Measurements from ENCODE around the gene APLN.

APLN gene

DNA sequence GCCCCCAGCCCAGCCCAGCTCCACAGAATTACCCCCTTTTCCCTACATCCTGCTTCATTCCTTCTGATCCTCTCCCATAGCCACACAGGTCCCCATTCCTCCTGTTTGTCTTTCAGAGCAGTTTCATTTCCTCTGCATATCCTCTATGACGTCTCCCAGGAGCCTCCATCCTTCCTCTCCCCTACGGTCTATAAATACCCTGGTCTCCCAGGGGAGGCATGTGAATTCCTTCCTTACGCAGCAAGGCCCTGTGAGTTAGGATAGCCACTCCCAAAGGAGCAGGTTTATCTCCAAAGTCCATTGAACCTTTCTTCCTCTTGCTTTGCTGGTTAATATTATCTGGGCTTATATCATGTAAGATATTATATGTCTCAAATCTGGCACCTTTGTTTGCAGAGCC is 8.4 kb upstream of the APLN start:
- H3K4me1 ChIP-seq (ENCODE audit: control insufficient read depth in 2 of 2, insufficient read depth in 1 of 2, low read depth in 1 of 2, low read length in 2 of 2), result peaks cover 4% of the 10 kb centered on the region in 2 donors
- no peak overlapping the region for H4K91ac ChIP-seq (ENCODE audit: low read depth, low read length, poor library complexity)
- no peak overlapping the region for H3K18ac ChIP-seq (ENCODE audit: low read length)
- no peak overlapping the region for H2AFZ ChIP-seq (ENCODE audit: low read length)
- H3K27me3 ChIP-seq (ENCODE audit: control insufficient read depth in 3 of 3, insufficient read depth in 3 of 3, low read depth in 1 of 3, low read length in 3 of 3), result peaks cover 0 to 3% (median 0%) of the 10 kb centered on the region in 3 experiments
- H3K14ac ChIP-seq (ENCODE audit: low read length), result no peak overlapping the region
- WGBS, 2 donors (ENCODE audit: extremely low coverage in 2 of 2, insufficient read length in 2 of 2, insufficient replicate concordance in 1 of 2), result no CpG with 5 or more reads among the region's 3 CpGs
- no peak overlapping the region for H3K4me2 ChIP-seq (ENCODE audit: insufficient read depth, low read length, poor library complexity, severe bottlenecking)
- H3K4ac ChIP-seq (ENCODE audit: low read length), result no peak overlapping the region
- H3K79me1 ChIP-seq (ENCODE audit: low read depth, low read length), result no peaks in the 10 kb centered on the region
- DNase-seq (ENCODE audit: low spot score), result no peak
- no peak overlapping the region for H3K4me3 ChIP-seq (ENCODE audit: low read length in 2 of 2)
- no peak overlapping the region for H2BK12ac ChIP-seq (ENCODE audit: low read length)
- H3K36me3 ChIP-seq (replicated peaks in 1 of 2; ENCODE audit: control insufficient read depth in 2 of 2, insufficient read depth in 2 of 2, low read length in 2 of 2), result no peaks in the 10 kb centered on the region
- H3K27ac ChIP-seq (replicated peaks; ENCODE audit: low read length), result no peak overlapping the region
- no peak overlapping the region for H2BK15ac ChIP-seq (ENCODE audit: low read length)
- H3K23ac ChIP-seq (ENCODE audit: low read depth, low read length, poor library complexity), result no peak overlapping the region
- H2BK5ac ChIP-seq (ENCODE audit: low read length), result no peak overlapping the region
- no peak overlapping the region for H3K9ac ChIP-seq (ENCODE audit: low read depth, low read length, poor library complexity)
- H4K8ac ChIP-seq (ENCODE audit: low read depth, low read length), result no peak overlapping the region
- H2BK120ac ChIP-seq (ENCODE audit: low read depth, low read length), result no peak overlapping the region
- peaks cover 0 to 2% of the 10 kb centered on the region in 2 donors for H3K9me3 ChIP-seq (replicated peaks in 1 of 2; ENCODE audit: control insufficient read depth in 2 of 2, insufficient read depth in 1 of 2, low read depth in 1 of 2, low read length in 2 of 2)
- no peak overlapping the region for H2AK5ac ChIP-seq (ENCODE audit: low read depth, low read length)

DNA sequence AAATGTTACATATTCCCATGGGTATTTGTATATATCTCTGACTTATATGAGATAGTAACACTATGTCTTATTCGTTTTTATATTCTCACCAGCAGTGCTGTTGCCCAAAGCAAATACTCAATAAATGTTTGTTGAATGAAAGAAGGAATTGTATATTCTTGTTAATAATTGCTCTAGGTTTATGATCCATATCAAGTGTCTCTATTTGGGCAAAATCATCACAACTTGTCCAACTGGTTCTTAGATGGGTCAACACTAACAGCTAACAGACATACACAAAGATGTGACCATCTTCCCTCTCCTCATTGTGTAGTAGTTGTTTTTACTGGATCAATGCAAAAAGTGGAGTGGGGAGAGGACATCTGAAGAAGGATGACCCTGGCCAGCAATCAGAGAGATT is 6.6 kb upstream of the APLN start:
- no peak overlapping the region for H4K8ac ChIP-seq (ENCODE audit: low read depth, low read length)
- no peak for DNase-seq (ENCODE audit: low spot score)
- H3K79me1 ChIP-seq (ENCODE audit: low read depth, low read length), result no peaks in the 10 kb centered on the region
- no peak overlapping the region for H3K23ac ChIP-seq (ENCODE audit: low read depth, low read length, poor library complexity)
- peaks cover 3 to 4% of the 10 kb centered on the region in 2 donors for H3K4me1 ChIP-seq (ENCODE audit: control insufficient read depth in 2 of 2, insufficient read depth in 1 of 2, low read depth in 1 of 2, low read length in 2 of 2)
- H3K4me3 ChIP-seq (ENCODE audit: low read length in 2 of 2), result no peak overlapping the region
- H3K18ac ChIP-seq (ENCODE audit: low read length), result no peak overlapping the region
- no peak overlapping the region for H3K4me2 ChIP-seq (ENCODE audit: insufficient read depth, low read length, poor library complexity, severe bottlenecking)
- no CpG with 5 or more reads among the region's 1 CpG for WGBS, 2 donors (ENCODE audit: extremely low coverage in 2 of 2, insufficient read length in 2 of 2, insufficient replicate concordance in 1 of 2)
- no peak overlapping the region for H2AFZ ChIP-seq (ENCODE audit: low read length)
- no peak overlapping the region for H3K4ac ChIP-seq (ENCODE audit: low read length)
- H2BK120ac ChIP-seq (ENCODE audit: low read depth, low read length), result no peak overlapping the region
- H4K91ac ChIP-seq (ENCODE audit: low read depth, low read length, poor library complexity), result no peak overlapping the region
- no peak overlapping the region for H2BK15ac ChIP-seq (ENCODE audit: low read length)
- H3K9me3 ChIP-seq (replicated peaks in 1 of 2; ENCODE audit: control insufficient read depth in 2 of 2, insufficient read depth in 1 of 2, low read depth in 1 of 2, low read length in 2 of 2), result peaks cover 0 to 2% of the 10 kb centered on the region in 2 donors
- no peak overlapping the region for H2BK12ac ChIP-seq (ENCODE audit: low read length)
- H2BK5ac ChIP-seq (ENCODE audit: low read length), result no peak overlapping the region
- H3K27me3 ChIP-seq (ENCODE audit: control insufficient read depth in 3 of 3, insufficient read depth in 3 of 3, low read depth in 1 of 3, low read length in 3 of 3), result peaks cover 0 to 3% (median 0%) of the 10 kb centered on the region in 3 experiments
- no peak overlapping the region for H3K27ac ChIP-seq (replicated peaks; ENCODE audit: low read length)
- no peaks in the 10 kb centered on the region for H3K36me3 ChIP-seq (replicated peaks in 1 of 2; ENCODE audit: control insufficient read depth in 2 of 2, insufficient read depth in 2 of 2, low read length in 2 of 2)
- no peak overlapping the region for H3K14ac ChIP-seq (ENCODE audit: low read length)
- H3K9ac ChIP-seq (ENCODE audit: low read depth, low read length, poor library complexity), result no peak overlapping the region
- H2AK5ac ChIP-seq (ENCODE audit: low read depth, low read length), result no peak overlapping the region

DNA sequence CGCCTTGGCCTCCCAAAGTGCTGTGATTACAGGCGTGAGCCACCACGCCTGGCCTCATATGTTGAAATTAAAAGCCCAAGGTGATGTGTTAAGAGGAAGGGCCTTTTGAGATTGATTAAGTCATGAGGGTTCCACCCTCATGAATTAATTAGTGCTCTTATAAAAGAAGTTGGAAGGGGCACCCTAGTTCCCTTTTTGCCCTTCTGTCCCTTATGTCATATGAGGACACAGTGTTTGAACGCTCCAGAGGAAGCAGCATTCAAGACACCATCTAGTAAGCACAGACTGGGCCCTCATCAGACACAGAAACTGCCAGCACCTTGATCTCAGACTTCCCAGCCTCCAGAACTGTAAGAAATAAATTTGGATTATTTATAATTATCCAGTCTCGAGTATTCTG is 5.1 kb upstream of the APLN start:
- Histone ChIP-seq H2BK12ac (ENCODE audit: low read length) (no peak overlapping the region), H3K4me1 (ENCODE audit: control insufficient read depth in 2 of 2, insufficient read depth in 1 of 2, low read depth in 1 of 2, low read length in 2 of 2) (peaks cover 4% of the 10 kb centered on the region in 2 donors), H2AK5ac (ENCODE audit: low read depth, low read length) (no peak overlapping the region), H3K4me3 (ENCODE audit: low read length in 2 of 2) (no peak overlapping the region), H2AFZ (ENCODE audit: low read length) (no peak overlapping the region), H3K27me3 (ENCODE audit: control insufficient read depth in 3 of 3, insufficient read depth in 3 of 3, low read depth in 1 of 3, low read length in 3 of 3) (peaks cover 0 to 4% (median 3%) of the 10 kb centered on the region in 3 experiments), H3K4ac (ENCODE audit: low read length) (no peak overlapping the region), H3K9me3 (replicated peaks in 1 of 2; ENCODE audit: control insufficient read depth in 2 of 2, insufficient read depth in 1 of 2, low read depth in 1 of 2, low read length in 2 of 2) (peaks cover 0 to 2% of the 10 kb centered on the region in 2 donors), H3K36me3 (replicated peaks in 1 of 2; ENCODE audit: control insufficient read depth in 2 of 2, insufficient read depth in 2 of 2, low read length in 2 of 2) (no peaks in the 10 kb centered on the region), H3K23ac (ENCODE audit: low read depth, low read length, poor library complexity) (no peak overlapping the region), H3K18ac (ENCODE audit: low read length) (no peak overlapping the region), H2BK120ac (ENCODE audit: low read depth, low read length) (no peak overlapping the region), H3K4me2 (ENCODE audit: insufficient read depth, low read length, poor library complexity, severe bottlenecking) (no peak overlapping the region), H2BK5ac (ENCODE audit: low read length) (no peak overlapping the region), H4K91ac (ENCODE audit: low read depth, low read length, poor library complexity) (no peak overlapping the region), H4K8ac (ENCODE audit: low read depth, low read length) (no peak overlapping the region), H2BK15ac (ENCODE audit: low read length) (no peak overlapping the region), H3K79me1 (ENCODE audit: low read depth, low read length) (no peaks in the 10 kb centered on the region), H3K9ac (ENCODE audit: low read depth, low read length, poor library complexity) (no peak overlapping the region), H3K27ac (replicated peaks; ENCODE audit: low read length) (no peak overlapping the region), H3K14ac (ENCODE audit: low read length) (no peak overlapping the region)
- DNase-seq (ENCODE audit: low spot score), result no peak
- no CpG with 5 or more reads among the region's 5 CpGs for WGBS, 2 donors (ENCODE audit: extremely low coverage in 2 of 2, insufficient read length in 2 of 2, insufficient replicate concordance in 1 of 2)

GRCh38 chrX:129659141-129659540 is 4.4 kb upstream of the APLN start:
- DNase-seq (ENCODE audit: low spot score), result no peak
- Histone ChIP-seq H2BK120ac (ENCODE audit: low read depth, low read length) (no peak overlapping the region), H3K79me1 (ENCODE audit: low read depth, low read length) (no peaks in the 10 kb centered on the region), H3K4me2 (ENCODE audit: insufficient read depth, low read length, poor library complexity, severe bottlenecking) (no peak overlapping the region), H3K27me3 (ENCODE audit: control insufficient read depth in 3 of 3, insufficient read depth in 3 of 3, low read depth in 1 of 3, low read length in 3 of 3) (peaks cover 0 to 4% (median 3%) of the 10 kb centered on the region in 3 experiments), H4K91ac (ENCODE audit: low read depth, low read length, poor library complexity) (no peak overlapping the region), H2AFZ (ENCODE audit: low read length) (no peak overlapping the region), H2AK5ac (ENCODE audit: low read depth, low read length) (no peak overlapping the region), H2BK15ac (ENCODE audit: low read length) (no peak overlapping the region), H2BK5ac (ENCODE audit: low read length) (no peak overlapping the region), H3K4me3 (ENCODE audit: low read length in 2 of 2) (no peak overlapping the region), H3K4ac (ENCODE audit: low read length) (no peak overlapping the region), H3K36me3 (replicated peaks in 1 of 2; ENCODE audit: control insufficient read depth in 2 of 2, insufficient read depth in 2 of 2, low read length in 2 of 2) (no peaks in the 10 kb centered on the region), H3K9me3 (replicated peaks in 1 of 2; ENCODE audit: control insufficient read depth in 2 of 2, insufficient read depth in 1 of 2, low read depth in 1 of 2, low read length in 2 of 2) (peaks cover 0 to 2% of the 10 kb centered on the region in 2 donors), H3K23ac (ENCODE audit: low read depth, low read length, poor library complexity) (no peak overlapping the region), H4K8ac (ENCODE audit: low read depth, low read length) (no peak overlapping the region), H2BK12ac (ENCODE audit: low read length) (no peak overlapping the region), H3K4me1 (ENCODE audit: control insufficient read depth in 2 of 2, insufficient read depth in 1 of 2, low read depth in 1 of 2, low read length in 2 of 2) (peaks cover 4% of the 10 kb centered on the region in 2 donors), H3K27ac (replicated peaks; ENCODE audit: low read length) (no peak overlapping the region), H3K14ac (ENCODE audit: low read length) (no peak overlapping the region), H3K9ac (ENCODE audit: low read depth, low read length, poor library complexity) (no peak overlapping the region), H3K18ac (ENCODE audit: low read length) (no peak overlapping the region)
- no CpG with 5 or more reads among the region's 2 CpGs for WGBS, 2 donors (ENCODE audit: extremely low coverage in 2 of 2, insufficient read length in 2 of 2, insufficient replicate concordance in 1 of 2)
